Activated CD4-positive, alpha-beta T cell treated with anti-CD3 and anti-CD28 coated beads, Interleukin-2, amount 50 U/mL, for 1 hour (primary cell): ENCODE results near the gene DUSP23.

Source experiments
- DNase-seq: peaks from one replicate; pipeline ENCODE4 v3.0.0-alpha.2; 2020

DUSP23 gene

DNA sequence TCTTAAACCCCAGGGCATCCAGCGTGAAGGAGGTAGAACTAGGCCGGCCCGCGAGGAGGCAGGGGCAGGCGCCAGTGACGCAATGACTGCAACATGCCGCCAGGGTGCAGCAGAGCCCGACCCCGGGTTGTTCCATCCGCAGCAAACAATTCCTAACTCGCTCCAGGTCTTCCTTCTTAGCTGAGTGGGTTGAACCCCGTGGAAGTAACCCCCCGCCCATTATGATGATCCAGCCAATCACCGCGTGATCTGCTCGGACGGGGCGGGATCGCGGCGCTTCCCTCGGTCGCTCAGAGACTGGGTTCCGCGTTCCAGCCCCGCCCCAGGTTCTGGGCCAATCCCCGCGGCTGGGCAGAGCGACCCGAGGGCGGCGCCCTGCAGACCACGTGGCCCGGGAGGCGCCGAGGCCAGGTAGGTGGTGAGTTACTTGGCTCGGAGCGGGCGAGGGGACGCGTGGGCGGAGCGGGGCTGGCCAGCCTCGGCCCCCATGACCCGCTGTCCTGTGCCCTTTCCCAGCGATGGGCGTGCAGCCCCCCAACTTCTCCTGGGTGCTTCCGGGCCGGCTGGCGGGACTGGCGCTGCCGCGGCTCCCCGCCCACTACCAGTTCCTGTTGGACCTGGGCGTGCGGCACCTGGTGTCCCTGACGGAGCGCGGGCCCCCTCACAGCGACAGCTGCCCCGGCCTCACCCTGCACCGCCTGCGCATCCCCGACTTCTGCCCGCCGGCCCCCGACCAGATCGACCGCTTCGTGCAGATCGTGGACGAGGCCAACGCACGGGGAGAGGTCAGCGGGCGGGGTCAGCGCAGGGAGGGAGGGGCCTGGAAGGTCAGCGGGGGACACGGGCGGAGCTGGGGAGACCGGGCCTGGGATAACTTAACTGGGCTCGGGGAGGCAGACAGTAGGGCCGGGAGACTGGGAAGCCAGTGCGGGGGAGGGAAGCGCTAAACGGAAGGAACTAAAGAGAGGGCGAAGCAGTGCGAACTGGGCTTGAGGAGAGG lies at the start of gene DUSP23:
DUSP23 (plus strand) TSS at position 380 of the 1,000 bp plus-strand sequence; CDS start at position 519, 139 bp downstream.
- peak; percentile 96 for DNase-seq

GRCh38 chr1:159737238-159737916 lies 43.4 kb upstream of the DUSP23 start:
- DNase-seq = no peak

DNA sequence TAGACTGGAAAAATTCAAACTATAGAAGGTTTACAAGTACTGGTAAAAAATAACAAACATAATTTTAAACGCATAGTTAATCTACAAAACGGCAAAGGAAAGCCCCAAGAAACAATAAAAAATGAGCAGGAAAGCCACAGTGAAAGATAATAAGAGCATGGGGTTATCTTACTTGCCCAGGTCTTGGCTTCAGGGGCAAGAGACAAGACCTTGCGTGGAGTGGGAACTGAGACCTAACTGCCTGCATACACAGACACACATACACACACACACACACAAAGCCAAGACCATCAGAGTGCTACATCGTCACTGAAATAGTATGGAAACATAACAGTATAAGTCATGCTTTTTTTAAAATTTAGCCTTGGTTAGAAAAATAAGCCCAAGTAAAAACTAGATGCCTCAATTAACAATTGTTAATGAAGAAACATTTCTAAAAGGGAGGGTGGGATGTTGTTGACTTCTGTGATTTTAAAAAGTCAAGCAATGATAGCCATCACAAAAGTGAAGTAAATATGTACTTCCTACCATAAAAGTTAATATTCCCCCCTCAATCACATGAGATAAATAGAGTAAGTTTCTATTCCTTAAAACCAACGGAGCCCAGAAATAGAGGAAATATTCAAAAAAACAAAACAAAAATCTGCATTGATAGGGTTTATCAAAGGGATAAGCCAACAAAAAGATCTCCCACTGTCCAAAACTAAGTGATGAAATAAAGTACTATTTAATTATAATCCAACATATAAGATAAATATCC lies 36.9 kb upstream of the DUSP23 start:
- no peak for DNase-seq

DNA sequence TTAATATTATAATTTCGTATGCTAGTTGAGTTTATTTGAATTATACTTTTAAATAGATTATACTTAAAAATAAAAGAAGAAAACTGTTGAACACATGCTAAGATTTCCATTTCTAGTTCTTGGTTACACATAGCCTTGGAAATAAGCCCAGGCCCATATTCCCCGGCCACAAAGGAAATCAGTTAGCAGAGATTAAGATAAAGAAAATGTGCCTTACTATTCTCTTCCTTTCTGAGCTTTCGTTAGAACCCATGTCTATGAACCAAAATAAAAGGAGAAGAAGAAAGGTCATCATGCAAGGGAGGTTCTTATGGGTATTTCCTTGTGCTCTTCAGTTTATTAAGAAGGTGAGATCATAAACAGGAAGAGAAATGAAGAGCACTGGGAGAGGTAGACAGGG lies 34.1 kb upstream of the DUSP23 start:
- no peak for DNase-seq

DNA sequence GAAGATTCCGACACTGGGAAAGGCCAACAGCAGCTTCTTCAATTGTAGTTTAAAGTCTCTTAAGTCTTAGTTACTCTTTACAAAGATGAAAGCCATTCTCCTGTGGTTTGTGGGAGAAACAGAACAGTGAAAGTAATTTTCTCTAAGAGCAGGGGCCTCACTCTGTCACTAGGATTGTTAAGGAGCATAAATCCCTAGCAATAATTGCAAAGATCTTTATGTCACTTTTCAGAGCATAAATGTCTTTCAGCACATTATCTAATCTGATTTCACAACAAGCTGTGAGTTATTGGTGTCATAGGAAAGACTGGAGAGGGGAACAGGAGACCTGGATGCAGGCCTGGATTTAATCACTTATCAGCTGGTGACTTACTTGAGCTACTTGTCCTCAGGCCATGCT lies 32.4 kb upstream of the DUSP23 start:
- DNase-seq = no peak

DNA sequence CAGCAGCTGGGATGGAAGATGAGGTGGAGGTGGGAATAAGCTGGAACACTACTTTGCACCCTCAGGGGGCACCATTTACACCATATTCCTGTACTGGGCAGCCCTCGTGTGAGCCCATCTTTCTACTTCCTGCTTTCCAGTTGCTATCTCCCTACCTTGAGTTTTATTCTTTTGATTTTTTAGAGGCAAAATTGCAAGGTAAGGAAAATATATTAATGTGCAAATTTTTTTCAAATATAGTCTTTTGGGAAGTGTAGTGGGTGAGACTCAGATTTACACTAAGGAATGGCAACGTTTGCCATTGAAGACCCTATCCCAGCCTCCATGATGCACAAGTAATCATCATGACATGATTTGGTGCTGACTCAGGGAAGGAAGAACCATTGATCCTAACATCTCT lies 31.1 kb upstream of the DUSP23 start:
- DNase-seq = no peak

- no peak for DNase-seq
These were observed 30.1 kb upstream of the DUSP23 start for GRCh38 chr1:159750621-159751020.

DNA sequence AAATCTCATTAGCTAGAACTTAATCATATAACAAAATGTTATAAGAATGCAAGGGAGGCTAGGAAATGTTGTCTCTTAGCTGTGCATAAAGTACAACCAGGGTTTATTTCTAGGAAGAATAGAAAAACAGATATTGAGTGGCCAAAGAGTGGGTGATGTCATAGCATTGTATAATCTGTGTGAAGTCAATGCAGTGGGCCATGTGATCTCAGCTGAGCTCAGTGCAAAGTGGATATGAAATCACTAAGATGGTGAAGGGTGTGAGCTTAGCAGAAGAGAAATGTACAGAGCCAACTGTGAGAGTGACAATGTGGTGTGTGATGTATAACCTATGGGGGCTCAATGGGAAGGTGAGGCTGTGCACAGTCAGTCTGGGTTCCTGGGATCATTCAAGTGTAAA lies 29.7 kb upstream of the DUSP23 start:
- DNase-seq = no peak

- no peak for DNase-seq
These were observed 28.6 kb upstream of the DUSP23 start for GRCh38 chr1:159752135-159752580.

DNA sequence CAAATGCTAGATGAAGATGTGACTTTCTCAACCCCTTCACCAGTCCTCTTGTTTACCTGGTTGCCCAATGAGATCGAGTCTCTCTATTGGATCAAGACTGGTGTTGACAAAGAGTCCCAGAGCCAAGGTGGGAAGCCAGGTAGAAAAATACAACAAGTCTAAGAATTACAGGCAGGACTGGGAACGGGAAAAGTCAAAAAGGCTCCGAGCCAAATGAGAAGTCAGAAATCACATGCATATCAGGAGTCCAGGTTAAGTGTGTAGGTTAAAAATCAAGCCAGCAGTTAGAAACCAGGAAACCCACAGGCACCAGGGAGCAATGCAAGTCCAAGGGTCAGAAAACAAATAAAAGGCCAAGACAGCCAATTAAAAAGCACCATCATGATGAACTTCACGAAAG lies 27.4 kb upstream of the DUSP23 start:
- no peak for DNase-seq

GRCh38 chr1:159755451-159756007 lies 25.2 kb upstream of the DUSP23 start:
- no peak for DNase-seq

GRCh38 chr1:159756397-159756796 lies 24.4 kb upstream of the DUSP23 start:
- no peak for DNase-seq

- no peak for DNase-seq
These were observed 17.1 kb upstream of the DUSP23 start for GRCh38 chr1:159763686-159764085.

GRCh38 chr1:159765806-159766205 lies 15.0 kb upstream of the DUSP23 start:
- no peak for DNase-seq

GRCh38 chr1:159771127-159771895 lies 9.5 kb upstream of the DUSP23 start:
- DNase-seq = no peak

GRCh38 chr1:159774465-159774864 lies 6.3 kb upstream of the DUSP23 start:
- no peak for DNase-seq

DNA sequence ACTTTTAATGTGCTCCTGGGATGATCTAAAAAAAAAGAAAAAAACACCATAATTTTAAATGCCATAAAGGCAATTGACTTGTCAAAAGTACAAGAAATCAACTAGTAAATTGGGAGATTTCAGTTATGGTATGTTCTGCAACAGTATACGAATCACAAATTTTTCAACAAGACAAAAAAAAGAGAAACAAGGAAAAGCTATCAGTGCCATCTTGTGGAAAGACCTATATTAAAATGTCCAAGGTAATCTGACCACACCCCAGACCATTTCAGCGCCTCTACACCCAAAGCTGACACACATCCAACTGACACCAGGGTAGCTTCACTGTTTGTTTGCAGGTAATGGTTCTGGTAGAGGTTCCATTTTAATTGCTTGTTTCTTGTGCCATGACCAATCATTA lies 5.0 kb upstream of the DUSP23 start:
- no peak for DNase-seq

GRCh38 chr1:159778266-159778665 lies 2.5 kb upstream of the DUSP23 start:
- no peak for DNase-seq

GRCh38 chr1:159779403-159779851 lies 1.3 kb upstream of the DUSP23 start:
- no peak for DNase-seq

- no peak for DNase-seq
These were observed 1.2 kb downstream of the DUSP23 start for GRCh38 chr1:159781992-159782391.

DNA sequence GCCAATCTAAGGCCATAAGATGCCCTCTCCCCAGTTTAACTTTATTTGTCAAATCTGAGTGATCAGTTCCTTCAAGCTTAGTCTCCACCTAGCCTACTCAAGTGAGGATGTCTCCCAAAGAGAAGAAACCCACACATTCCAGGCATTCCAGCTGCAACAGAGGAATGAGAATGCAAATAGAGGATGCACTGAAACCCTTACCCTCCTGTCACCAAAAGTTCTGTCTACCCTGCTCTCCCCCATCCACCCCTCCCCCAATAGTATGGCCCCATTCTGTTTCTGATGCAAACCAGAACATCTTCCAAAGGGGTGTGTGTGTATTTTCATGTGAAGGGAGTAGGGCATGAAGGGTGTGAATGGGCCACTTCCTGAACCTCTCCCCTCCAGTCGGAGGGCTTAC lies 3.0 kb downstream of the DUSP23 start:
- no peak for DNase-seq

GRCh38 chr1:159786465-159786864 lies 5.7 kb downstream of the DUSP23 start:
- no peak for DNase-seq
